HG02938 (cell line): ENCODE results near the gene BNC2.

Experiments
- ATAC-seq: cut with Tn5 transposase; IDR thresholded peaks from one replicate; pipeline ENCODE4 v1.9.1; 2021; ENCODE audit warnings: mild to moderate bottlenecking, moderate library complexity; ENCODE audit not compliant: unreplicated experiment

BNC2 gene

DNA sequence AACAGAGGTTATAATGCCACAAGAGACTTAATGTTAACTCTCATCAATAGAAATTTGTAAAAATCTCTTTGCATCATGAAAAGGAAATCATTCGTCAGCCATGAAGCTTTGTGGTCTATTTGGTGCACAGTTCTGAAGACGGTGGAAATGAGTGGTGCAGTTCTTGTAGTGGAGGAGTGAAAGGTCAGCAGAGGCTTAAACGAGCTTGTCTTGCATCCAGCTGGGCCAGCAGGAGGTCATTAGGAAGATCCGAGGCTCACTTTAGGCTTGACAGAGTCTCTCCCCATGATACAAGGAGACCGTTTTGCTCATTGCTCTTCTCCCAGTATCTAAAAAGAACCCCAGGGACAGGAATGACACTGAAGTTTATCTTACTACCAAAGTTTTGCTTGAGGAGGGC lies 440.8 kb downstream of the BNC2 start:
- ATAC-seq = no peak

GRCh38 chr9:16427873-16428427 lies 442.5 kb downstream of the BNC2 start:
- no peak for ATAC-seq

- no peak for ATAC-seq
Measured at GRCh38 chr9:16426716-16427115, 443.8 kb downstream of the BNC2 start.

GRCh38 chr9:16425562-16426231 lies 444.8 kb downstream of the BNC2 start:
- ATAC-seq = no peak

DNA sequence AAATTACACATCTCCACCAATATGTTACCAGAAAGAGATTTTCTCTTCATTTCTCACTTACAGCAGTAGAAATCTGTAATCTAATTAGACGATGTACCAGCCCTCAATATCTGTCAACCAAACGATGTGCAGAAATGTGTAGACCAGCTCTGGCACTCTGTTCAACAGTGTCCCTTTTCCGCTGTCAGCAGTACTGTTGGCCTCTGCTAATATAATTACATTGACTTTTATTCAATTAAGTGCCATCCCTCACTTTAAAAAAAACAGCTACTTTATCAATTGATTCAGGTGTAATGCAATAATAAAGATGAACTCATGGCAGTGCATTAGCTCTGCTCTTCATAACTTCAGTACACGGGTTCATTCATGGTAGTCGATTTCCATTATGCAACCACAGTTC lies 448.4 kb downstream of the BNC2 start:
- ATAC-seq = no peak

GRCh38 chr9:16421532-16421931 lies 448.9 kb downstream of the BNC2 start:
- ATAC-seq = no peak

- no peak for ATAC-seq
Measured at GRCh38 chr9:16419124-16419523, 451.3 kb downstream of the BNC2 start.

DNA sequence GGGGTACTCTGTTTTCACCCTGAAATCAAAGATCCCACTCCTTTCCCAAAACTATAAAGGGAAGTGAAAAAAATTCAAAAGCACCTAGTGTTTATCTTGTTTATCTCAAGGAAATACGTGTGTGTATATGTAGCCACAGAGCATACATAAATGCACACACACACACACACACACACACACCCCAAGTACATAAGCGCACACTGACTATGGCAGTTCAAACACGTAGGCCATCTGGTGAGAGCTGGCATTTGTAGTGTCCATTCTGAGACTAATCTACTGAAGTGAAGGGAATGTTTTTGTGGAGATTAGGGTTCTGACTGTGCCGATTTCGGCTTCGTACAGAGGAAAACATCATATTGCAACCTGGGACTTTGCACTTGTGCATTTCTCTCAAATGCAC lies 451.7 kb downstream of the BNC2 start:
- ATAC-seq = no peak

DNA sequence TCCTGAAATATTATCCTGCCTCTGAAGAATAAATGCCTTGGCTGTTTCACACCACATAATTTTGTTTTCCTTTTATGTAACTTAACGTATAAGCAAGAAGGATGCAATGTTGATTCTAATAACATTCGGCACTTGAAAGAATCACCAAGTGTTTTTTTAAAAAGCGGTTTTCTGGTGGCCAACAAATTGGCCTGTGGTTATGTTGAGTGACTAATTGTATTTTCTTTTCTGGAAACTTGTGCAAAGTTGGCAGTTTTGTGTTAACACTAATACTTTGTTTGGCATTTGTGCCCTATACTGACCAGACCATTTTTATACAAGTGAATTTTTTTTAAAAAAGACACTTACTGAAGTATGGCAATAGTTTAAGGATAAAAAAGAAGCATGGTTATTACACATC lies 452.7 kb downstream of the BNC2 start:
- ATAC-seq = no peak

GRCh38 chr9:16417161-16417560 lies 453.3 kb downstream of the BNC2 start:
- no peak for ATAC-seq

DNA sequence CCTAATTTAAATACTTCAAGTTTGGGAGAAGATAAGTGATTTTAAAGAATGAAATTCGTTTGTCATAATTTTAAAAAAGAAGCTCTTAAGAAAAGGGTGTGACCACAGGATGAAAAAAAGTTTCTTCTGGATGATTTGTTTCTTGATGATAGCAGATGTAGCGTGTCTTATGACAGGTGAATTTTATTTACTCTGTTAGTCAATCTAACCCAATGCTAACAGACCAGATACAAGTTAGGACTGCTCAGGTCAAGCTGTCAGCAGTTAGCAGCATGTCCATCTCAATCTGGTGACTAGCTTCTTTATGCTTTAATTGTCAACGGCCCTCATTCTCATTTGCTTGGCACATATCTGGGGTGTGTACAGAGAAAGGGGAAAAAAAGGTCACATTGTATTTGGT lies 456.0 kb downstream of the BNC2 start:
- no peak for ATAC-seq

- no peak for ATAC-seq
Measured at GRCh38 chr9:16413509-16414016, 456.9 kb downstream of the BNC2 start.

- ATAC-seq = no peak
Measured at GRCh38 chr9:16412740-16413139, 457.7 kb downstream of the BNC2 start.

DNA sequence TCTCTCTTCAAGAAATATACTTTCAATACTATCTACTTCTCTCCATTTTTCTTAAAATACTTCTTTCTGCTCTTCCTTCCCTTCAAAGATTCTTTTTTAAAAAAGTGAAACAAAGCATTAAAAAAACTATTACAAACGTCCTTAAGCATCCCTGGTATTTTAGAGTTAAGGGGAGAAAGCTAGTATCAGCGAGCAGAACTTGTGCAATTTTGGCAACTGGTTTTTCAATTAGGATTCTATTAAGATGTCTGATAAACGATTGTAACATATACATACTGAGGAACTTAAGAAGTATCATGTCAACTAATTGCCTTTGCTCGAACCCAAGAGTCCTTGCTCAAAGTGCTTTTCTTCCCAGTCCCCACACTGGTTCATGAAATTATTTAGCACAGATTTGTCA lies 459.2 kb downstream of the BNC2 start:
- no peak for ATAC-seq

- ATAC-seq = no peak
Measured at GRCh38 chr9:16410601-16411280, 459.7 kb downstream of the BNC2 start.

DNA sequence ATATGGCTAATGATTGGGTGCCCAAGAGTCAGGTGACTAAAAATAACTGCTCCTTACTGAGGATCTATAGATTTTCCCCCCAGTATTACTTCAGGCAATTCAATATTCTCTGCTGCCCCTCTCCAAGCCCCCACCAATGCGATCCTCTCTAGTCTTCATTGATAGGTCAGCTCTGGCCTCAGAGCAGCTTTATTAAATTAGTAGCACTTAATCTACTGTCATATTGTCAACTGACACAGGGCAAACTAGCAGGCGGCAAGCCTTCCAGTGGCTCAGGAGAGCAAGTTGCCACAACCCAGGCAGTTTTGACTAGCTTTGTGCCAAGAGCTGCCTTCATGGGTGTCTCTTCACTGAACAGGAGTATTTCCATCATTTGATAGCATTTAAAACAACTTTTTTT lies 462.9 kb downstream of the BNC2 start:
- ATAC-seq = no peak

DNA sequence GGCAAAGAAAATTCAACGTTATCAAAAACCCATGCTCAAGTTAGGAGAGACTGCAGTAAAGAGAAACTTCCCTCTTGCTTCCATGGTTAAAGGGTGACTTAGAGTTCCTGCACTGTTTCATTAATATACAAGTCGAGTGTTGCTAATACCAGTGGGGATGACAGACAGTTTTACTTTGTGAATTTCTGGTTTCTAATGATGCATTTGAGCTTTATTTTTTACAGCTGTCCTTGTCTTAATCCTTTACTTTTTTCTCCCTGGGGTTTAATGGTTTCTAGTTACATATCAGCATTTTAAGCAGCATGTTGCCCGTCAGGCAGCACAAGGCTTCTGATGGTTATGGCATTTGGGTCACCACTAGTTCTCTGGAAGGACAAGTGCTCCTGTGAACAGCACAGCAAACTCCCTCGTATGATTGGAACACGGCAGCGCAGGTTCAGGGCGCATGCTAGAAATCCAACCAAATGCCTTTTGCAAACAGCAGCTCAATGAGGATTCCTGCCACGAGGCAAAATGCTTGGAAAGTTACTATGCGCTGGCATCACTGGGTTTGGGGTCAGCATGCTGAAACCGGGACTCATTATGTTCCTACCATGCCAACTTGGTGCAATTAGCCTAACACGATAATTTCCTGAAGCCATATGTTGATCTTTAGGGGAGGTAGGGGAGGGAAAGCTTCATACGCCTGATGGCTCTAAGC lies 463.8 kb downstream of the BNC2 start:
- ATAC-seq = no peak

- ATAC-seq = no peak
Measured at GRCh38 chr9:16405421-16405820, 465.0 kb downstream of the BNC2 start.

GRCh38 chr9:16401701-16402100 lies 468.8 kb downstream of the BNC2 start:
- ATAC-seq = no peak

GRCh38 chr9:16398691-16399090 lies 471.8 kb downstream of the BNC2 start:
- ATAC-seq = no peak

GRCh38 chr9:16396389-16396788 lies 474.1 kb downstream of the BNC2 start:
- no peak for ATAC-seq

DNA sequence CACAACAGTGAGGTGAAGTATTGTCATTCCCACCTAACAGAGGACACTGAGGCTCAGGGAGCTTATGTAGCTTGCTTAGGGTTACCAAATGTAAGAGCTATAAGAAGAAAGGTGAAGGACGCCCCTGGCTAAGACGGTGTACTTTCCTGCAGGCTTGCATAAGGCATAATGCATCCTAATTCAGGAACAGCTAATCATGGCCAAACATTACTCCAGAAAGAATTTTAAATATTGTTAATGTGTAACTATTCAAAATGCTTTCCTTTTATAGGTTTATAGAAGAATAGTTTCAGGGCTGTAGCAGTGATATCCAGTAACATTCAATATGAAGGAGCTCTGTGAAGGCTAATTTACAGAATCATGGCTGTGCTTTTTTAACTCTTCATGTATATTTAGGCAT lies 479.1 kb downstream of the BNC2 start:
- no peak for ATAC-seq
